Smooth muscle cell of the brain vasculature (primary cell): ENCODE data around the gene EID2B.

Experiments
- DNase-seq: peaks from one replicate; pipeline ENCODE4 v3.0.0-alpha.2; 2012; ENCODE audit warnings: low read depth, low spot score

Gene EID2B

DNA sequence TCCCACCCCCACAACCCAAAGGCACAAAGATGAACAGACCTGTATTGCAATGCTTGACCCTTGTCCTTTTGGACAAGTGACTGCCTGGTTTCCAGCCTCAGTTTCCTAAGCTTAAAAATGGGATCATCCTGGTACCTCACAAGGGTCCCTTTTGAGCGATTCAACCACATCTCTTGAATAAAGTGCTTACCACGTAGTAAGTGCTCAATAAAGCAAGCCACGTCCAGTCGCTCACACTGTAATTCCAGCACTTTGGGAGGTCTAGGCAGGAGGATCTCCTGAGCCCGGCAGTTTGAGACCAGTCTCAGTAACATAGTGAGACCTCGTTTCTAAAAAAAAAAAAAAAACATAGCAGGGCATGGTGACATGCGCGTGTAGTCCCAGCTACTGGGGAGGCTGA is 32.7 kb downstream of the EID2B start:
- no peak for DNase-seq

DNA sequence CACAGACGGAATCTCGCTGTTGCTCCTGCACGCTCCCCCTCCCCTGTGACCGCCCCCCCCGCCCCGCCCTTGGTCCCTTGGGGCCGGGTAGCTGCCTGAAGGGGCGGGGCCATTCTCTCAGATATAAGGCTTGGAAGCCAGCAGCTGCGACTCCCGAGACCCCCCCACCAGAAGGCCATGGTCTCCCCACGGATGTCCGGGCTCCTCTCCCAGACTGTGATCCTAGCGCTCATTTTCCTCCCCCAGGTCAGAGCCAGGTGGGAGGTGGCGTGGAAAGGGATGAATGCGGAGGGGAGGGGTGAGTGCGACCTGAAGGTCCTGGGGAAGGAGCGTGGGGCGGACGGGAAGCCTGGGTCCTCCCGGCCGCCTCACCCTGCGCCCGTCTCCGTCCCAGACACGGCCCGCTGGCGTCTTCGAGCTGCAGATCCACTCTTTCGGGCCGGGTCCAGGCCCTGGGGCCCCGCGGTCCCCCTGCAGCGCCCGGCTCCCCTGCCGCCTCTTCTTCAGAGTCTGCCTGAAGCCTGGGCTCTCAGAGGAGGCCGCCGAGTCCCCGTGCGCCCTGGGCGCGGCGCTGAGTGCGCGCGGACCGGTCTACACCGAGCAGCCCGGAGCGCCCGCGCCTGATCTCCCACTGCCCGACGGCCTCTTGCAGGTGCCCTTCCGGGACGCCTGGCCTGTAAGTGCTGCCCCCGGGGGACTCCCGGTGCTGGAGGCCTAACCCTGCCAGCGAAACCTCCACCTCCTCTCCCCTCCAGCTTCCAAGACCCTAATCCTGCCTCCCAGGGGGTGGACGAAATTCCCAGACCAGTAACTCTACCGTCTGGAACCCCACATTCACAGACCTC is 33.6 kb downstream of the EID2B start, which contains the start of gene DLL3:
Gene DLL3 (plus strand): TSS at position 150 of the 845 bp plus-strand sequence. CDS start 28 bp downstream, at position 178.
- no peak for DNase-seq

DNA sequence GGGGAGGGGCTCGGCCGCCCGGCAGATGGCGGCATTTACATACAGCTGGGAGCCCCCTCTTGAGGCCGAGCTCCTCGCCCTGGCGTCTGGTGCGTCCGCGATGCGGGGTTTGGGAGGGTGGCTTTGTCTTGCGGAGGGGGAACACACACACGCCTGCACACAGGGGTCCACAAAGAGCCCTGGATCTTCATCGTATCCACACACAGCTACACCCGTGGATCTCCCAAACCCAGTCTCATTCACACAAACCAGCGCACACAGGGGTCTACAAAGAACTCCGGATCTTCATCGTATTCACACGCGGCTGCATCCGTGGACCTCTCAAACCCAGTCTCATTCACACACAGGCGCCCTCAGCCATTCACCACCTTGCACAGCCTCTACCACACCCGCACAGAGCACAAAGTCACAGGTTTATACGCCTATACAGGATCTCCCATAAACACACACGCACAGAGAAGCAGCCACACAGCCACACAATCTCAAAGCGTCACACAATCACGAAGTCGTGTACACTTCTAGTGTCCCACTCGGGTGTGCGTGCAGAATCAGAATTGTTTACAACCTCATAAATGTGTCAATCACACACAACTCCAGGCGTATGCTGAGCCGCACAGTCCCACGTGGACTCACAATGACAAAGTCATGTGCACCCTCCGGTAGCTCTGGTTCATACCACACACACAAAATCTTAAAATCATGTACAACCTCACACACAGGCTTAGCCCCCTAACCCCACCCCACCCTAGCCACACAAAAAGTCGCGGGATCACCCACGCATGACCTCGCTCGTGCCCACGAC is 34.5 kb downstream of the EID2B start:
- no peak for DNase-seq

DNA sequence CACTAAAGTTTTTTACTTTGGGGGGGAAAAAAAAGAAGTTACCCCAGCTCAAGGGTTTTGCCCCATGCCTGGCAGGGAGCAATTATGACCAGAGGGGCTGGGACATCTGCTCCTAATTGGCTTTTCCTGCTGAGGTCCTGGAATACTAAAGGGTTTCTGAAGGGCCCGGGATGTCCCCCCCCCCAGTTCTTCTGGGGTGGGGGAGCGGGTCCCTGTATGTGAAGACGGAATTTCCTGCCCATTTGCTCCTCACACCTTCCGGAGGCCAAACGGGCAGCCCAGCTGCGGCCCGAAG is 35.0 kb downstream of the EID2B start:
- DNase-seq: no peak

DNA sequence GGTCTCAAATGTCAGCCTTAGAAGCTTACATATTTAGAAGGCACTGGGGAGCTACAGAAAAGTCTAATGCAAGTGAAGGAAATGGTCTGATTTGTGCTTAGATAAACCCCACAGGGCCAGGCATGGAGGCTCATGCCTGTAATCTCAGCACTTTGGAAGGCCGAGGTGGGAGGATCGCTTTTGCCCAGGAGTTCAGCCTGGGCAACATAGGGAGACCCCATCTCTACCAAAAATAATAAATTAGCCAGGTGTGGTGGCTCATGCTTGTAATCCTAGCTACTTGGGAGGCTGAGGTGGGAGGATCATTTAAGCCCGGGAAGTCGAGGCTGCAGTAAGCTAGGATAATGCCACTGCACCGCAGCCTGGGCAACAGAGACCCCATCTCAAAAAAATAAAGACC is 36.6 kb downstream of the EID2B start:
- DNase-seq: no peak

DNA sequence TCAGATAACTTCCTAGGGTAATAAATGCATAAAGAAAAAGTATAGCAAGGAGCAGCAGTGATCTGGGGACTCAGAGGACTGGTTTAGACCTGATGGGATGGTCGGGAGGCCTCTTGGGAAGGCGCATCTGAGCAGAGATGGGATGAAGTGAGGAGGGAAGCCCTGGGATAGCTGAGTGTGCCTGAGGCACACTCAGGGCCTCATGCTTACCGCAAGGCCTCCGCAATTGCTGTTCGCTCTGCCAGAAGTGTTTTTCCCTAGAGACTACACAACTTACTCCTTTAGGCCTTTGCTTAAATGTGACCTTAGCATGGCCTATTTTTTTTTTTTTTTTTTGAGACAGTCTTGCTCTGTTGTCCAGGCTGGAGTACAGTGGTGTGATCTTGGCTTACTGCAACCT is 38.0 kb downstream of the EID2B start:
- DNase-seq: no peak

DNA sequence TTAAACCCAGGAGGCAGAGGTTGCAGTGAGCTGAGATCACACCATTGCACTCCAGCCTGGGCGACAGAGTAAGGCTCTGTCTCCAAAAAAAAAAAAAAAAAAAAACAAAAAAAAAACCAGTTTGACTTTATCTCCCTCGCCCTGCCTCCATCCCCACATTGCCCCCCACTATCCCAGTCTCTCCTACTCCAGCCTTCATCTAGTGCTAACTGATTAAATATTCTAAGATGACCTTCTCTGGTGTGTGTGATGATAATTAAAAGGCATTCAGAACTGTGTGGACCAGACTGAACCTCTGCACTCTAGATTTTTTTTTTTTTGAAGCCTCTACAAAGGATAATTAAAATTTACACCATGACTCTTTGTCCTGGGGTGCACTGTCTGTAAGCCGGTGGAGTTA is 39.9 kb downstream of the EID2B start:
- no peak for DNase-seq

DNA sequence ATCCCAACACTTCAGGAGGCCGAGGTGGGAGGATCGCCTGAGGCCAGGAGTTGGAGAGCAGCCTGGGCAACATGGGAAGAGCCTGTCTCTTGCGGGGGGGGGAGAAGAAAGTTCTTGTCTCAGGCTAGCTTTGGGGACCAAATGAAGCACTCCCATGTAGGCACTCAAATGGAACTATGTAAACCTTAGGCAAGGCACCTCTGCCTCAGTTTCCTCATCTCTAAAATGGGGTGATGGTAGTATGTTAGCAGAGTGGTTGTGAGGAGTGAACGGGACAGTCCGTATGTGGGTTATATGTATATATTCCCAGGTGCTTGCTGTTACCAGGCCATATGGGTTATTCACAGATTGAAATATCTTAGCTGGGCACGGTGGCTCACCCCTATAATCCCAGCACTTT is 40.4 kb downstream of the EID2B start:
- DNase-seq: no peak

DNA sequence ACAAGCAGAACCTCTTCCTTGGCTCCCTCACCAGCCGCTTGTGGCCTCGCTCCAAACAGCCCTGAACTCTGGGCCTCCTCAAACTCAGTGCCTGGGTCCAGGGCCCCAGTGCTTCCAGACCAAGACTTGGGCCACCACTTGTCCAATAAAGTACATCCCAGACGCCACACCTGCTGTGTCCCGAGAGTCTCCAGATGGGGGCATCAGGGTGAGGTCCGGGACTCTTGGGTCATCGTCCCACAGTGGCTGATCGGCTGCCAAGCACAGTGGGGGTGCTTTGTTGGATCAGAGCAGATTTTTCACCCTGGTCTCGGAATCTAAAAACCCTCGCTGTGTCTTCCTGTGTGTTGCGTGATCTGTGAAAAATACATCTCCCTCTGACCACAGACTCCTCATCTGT is 42.9 kb downstream of the EID2B start:
- no peak for DNase-seq

DNA sequence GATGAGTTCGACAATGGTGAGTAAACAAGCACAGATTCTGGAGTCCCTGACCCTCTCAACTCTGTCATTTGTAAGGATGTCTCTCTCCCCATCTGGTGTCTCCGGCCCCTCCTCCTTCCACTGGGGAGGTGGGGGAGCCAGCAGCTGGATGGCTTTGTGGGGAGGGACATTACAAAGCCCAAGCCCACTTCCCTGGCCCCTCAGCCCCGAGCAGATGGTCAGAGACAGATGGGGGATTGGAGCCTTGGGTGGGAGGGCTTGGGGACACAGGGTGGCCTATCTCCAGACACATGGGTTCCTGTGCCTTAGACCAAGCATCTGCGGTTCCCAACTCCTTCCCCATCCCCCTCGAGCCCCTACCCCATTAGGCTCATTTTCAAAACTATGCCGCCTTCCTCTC is 49.5 kb downstream of the EID2B start:
- no peak for DNase-seq

DNA sequence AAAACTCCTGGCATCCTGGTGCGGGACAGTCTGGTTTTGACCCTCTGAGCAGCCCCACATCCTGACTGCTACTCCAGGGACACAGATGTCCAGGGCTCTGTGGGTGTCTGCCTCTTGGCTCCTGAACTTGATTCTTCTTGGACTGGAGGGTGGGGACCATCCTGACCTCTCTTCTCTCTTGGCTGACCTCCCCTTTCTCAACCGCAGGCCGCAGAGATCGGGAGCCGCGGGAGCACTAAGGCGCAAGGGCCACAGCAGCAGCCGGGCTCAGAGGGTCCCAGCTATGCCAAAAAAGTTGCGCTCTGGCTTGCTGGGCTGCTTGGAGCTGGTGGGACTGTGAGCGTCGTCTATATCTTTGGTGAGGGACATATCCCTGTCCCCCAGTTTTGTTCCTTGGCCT is 51.0 kb downstream of the EID2B start:
- DNase-seq: no peak

DNA sequence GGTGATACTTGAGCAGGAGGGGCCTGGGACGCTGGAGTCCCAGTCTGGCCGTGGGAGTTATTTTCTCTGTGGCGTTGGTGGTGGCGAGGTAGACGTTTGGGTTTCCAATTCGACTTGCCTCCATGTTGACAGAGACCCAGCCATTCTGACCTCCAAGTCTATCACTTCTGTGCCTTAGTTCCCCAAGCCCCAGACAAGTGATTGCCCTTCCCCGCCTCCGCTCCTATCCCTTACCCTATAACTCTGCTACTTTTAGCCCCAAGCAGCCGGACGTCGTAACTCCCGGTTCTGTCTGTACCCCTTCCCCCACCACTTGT is 51.5 kb downstream of the EID2B start:
- DNase-seq: no peak
